ENCODE results near the gene PIGBOS1. TPM values are rescaled to one million over a fixed set of nuclear protein-coding genes. Genes with fewer than 3 reads are reported as not detected.
"Not testable (repeated sequence)": the region's sequence is repeated elsewhere in the genome, so short reads cannot be mapped to it uniquely, and the experiment has no call there.

PIGBOS1 gene
- total and polyA plus RNA-seq, 2 donors from 2014 or later = 15.9 to 21.0 TPM

DNA sequence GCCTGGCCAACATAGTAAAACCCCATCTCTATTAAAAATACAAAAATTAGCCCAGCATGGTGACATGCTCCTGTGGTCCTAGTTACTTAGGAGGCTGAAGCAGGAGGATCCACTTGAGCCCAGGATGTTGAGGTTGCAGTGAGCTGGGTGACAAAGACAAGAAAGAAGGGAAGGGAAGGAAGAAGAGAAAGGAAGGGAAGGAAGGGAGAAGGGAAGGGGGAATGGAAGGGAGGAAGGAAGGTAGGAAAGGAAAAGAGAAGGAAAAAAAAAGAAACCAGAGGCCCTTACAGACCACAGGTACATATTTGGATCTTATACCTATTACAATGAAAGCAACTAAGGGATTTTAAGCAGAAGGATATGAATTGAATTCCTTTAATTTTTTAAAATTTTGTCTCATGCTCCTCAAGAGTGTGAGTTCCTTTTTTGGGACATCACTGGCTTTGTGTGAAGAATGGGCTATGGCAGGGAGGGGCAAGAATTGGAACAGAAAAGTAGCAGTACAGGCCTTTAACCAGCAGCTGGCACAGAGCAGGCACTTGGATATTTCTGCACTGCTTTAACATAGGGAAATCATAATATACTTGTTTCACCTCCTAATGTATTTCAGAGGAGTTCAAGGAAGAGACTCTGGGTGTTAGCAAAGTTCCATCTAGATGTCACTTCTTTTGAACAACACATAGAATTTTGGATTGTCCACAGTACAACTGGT lies 37.2 kb downstream of the PIGBOS1 start:
- DNase-seq (no peak), FAIRE-seq (no peak)
- H3K9ac ChIP-seq (ENCODE audit: low read length in 3 of 3) = no peak overlapping the region
- no peak overlapping the region for H3K4me3 ChIP-seq (ENCODE audit: low read length in 3 of 3)
- H3K9me3 ChIP-seq (ENCODE audit: control insufficient read depth in 2 of 3, insufficient read depth in 1 of 3, low read length in 3 of 3) = no peaks in the 10 kb centered on the region
- intact Hi-C loops (cut with DNase I) = no loop called here
- H3K36me3 ChIP-seq (ENCODE audit: control insufficient read depth in 2 of 3, insufficient read depth in 3 of 3, low read length in 3 of 3) = peaks cover 0 to 2% (median 0%) of the 10 kb centered on the region in 3 donors
- TF ChIP-seq CTCF (IDR thresholded peaks at IDR 0.05; ENCODE audit: borderline replicate concordance, extremely low read depth, insufficient read depth) = no peak
- H3K4me1 ChIP-seq (ENCODE audit: control insufficient read depth in 2 of 3, insufficient read depth in 2 of 3, low read depth in 1 of 3, low read length in 3 of 3) = no peaks in the 10 kb centered on the region
- no peaks in the 10 kb centered on the region for H3K27me3 ChIP-seq (ENCODE audit: control insufficient read depth, insufficient read depth, low read length)
- H3K27ac ChIP-seq (ENCODE audit: low read depth in 2 of 2, low read length in 2 of 2) = no peak overlapping the region

- H3K9me3 ChIP-seq (ENCODE audit: control insufficient read depth in 2 of 3, insufficient read depth in 1 of 3, low read length in 3 of 3); FAIRE-seq; H3K4me3 ChIP-seq (ENCODE audit: low read length in 3 of 3); H3K27me3 ChIP-seq (ENCODE audit: control insufficient read depth, insufficient read depth, low read length); DNase-seq; intact Hi-C loops (cut with DNase I); H3K9ac ChIP-seq (ENCODE audit: low read length in 3 of 3); H3K4me1 ChIP-seq (ENCODE audit: control insufficient read depth in 2 of 3, insufficient read depth in 2 of 3, low read depth in 1 of 3, low read length in 3 of 3); H3K36me3 ChIP-seq (ENCODE audit: control insufficient read depth in 2 of 3, insufficient read depth in 3 of 3, low read length in 3 of 3); H3K27ac ChIP-seq (ENCODE audit: low read depth in 2 of 2, low read length in 2 of 2): not testable (repeated sequence)
These were observed 38.3 kb downstream of the PIGBOS1 start for GRCh38 chr15:55280589-55280988.

DNA sequence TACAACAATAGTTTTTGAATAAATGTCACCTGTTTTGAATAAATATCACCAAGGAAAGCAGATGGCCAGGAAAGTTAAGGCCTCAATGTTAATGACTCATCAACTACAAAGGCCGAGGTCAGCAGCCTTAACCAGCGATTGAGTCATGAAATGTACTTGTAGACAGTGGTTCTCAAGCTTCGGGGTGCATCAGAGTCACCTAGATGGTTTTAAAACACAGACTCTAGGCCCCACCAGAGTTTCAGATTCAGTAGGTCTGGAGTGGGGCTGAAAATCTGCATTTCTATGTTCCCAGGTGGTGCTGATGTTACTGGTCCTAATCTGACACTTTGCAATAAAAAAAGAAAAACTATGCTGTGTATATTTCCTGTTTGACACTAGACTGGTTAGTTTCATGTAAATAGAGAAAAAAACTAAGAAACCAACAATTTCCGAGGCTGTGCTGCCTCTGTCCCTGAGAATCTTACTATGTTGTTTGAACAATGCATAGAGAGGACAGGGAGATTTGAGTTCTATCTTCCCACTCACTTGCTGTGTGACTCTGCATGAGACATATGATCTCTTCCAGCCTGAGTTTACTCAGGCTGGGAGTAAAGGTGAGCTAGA lies 39.1 kb downstream of the PIGBOS1 start:
- FAIRE-seq (no peak), DNase-seq (no peak)
- Histone ChIP-seq H3K27me3 (ENCODE audit: control insufficient read depth, insufficient read depth, low read length) (no peaks in the 10 kb centered on the region), H3K36me3 (ENCODE audit: control insufficient read depth in 2 of 3, insufficient read depth in 3 of 3, low read length in 3 of 3) (no peaks in the 10 kb centered on the region), H3K9ac (ENCODE audit: low read length in 3 of 3) (no peak overlapping the region), H3K4me1 (ENCODE audit: control insufficient read depth in 2 of 3, insufficient read depth in 2 of 3, low read depth in 1 of 3, low read length in 3 of 3) (no peaks in the 10 kb centered on the region), H3K9me3 (ENCODE audit: control insufficient read depth in 2 of 3, insufficient read depth in 1 of 3, low read length in 3 of 3) (no peaks in the 10 kb centered on the region), H3K4me3 (ENCODE audit: low read length in 3 of 3) (no peak overlapping the region), H3K27ac (ENCODE audit: low read depth in 2 of 2, low read length in 2 of 2) (no peak overlapping the region)
- TF ChIP-seq CTCF (IDR thresholded peaks at IDR 0.05; ENCODE audit: borderline replicate concordance, extremely low read depth, insufficient read depth) = no peak
- intact Hi-C loops (cut with DNase I) = no loop called here

DNA sequence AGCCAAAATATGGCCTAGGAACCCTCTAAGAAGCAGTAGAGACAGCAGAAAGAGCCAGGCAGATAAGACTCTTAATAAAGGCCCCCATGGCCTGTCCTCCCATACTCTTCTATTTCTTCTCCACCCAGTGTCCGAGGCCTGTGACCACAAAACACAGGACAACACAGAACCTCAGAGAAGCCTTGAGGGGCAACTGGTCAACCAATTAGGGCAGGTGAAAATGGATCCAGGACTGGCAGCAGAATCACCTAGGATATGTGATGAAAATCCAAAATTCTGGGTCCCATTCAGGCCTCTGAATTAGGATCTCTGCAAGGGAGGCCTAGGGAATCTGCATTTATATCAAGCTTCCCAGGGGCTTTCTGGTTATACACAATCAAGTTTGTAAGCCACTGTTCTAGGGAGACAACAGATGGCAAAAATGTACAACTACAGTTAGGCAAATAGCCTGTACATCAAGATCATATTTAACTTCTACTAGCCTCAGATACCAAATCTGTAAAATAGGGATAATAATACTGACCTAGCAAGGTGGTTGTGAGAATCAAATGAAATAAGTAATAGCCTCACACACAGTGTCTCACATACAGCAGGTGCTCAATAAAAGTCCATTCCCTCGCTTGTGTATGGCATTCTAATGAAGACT lies 39.7 kb downstream of the PIGBOS1 start:
- FAIRE-seq (no peak), DNase-seq (no peak)
- no peaks in the 10 kb centered on the region for H3K9me3 ChIP-seq (ENCODE audit: control insufficient read depth in 2 of 3, insufficient read depth in 1 of 3, low read length in 3 of 3)
- no peak overlapping the region for H3K9ac ChIP-seq (ENCODE audit: low read length in 3 of 3)
- no peak overlapping the region for H3K4me3 ChIP-seq (ENCODE audit: low read length in 3 of 3)
- no peaks in the 10 kb centered on the region for H3K27me3 ChIP-seq (ENCODE audit: control insufficient read depth, insufficient read depth, low read length)
- intact Hi-C loops (cut with DNase I) = no loop called here
- no peaks in the 10 kb centered on the region for H3K4me1 ChIP-seq (ENCODE audit: control insufficient read depth in 2 of 3, insufficient read depth in 2 of 3, low read depth in 1 of 3, low read length in 3 of 3)
- no peak for TF ChIP-seq CTCF (IDR thresholded peaks at IDR 0.05; ENCODE audit: borderline replicate concordance, extremely low read depth, insufficient read depth)
- no peak overlapping the region for H3K27ac ChIP-seq (ENCODE audit: low read depth in 2 of 2, low read length in 2 of 2)
- H3K36me3 ChIP-seq (ENCODE audit: control insufficient read depth in 2 of 3, insufficient read depth in 3 of 3, low read length in 3 of 3) = no peaks in the 10 kb centered on the region

Measured in kidney (tissue), 14 donors.